HepG2 (cell line): ENCODE data around the gene DLG3. TPM values are rescaled to one million over a fixed set of nuclear protein-coding genes. Genes with fewer than 3 reads are reported as not detected.
A peak's percentile ranks its signal among the peaks of the same experiment; 100 is the strongest.

Source experiments
- GRHL1 ChIP-seq: sonication (generic); formaldehyde crosslinking; conservative IDR thresholded peaks from 2 replicates; pipeline ENCODE4 v1.8.0; 2022; ENCODE audit warnings: missing genetic modification reagents
- HBP1 ChIP-seq: IDR thresholded peaks from 2 replicates; pipeline ENCODE4 v1.6.1; 2016; ENCODE audit warnings: low read depth, control low read depth
- HNF1B ChIP-seq: sonication (generic); formaldehyde crosslinking; IDR thresholded peaks from 2 replicates; pipeline ENCODE4 v1.5.1; 2020; ENCODE audit warnings: mild to moderate bottlenecking, moderate library complexity, missing genetic modification reagents
- KDM5A ChIP-seq: fragments of 200-600 bp; sonication (generic); IDR thresholded peaks from 2 replicates; pipeline ENCODE4 v1.7.0; 2018; ENCODE audit warnings: antibody characterized with exemption, mild to moderate bottlenecking, low read length, borderline replicate concordance
- LCORL ChIP-seq, 2 experiments: fragments of 450-650 bp in 1 of 2; sonication (generic) in 1 of 2; formaldehyde crosslinking in 1 of 2; IDR thresholded peaks; 2 replicates each; pipeline versions ENCODE4 v1.5.0 to v1.6.1; 2017 to 2020; ENCODE audit warnings: antibody characterized with exemption in 1 of 2, missing genetic modification reagents in 1 of 2
- PAXIP1 ChIP-seq: sonication (generic); formaldehyde crosslinking; conservative IDR thresholded peaks from 2 replicates; pipeline ENCODE4 v1.4.0; 2020; ENCODE audit warnings: mild to moderate bottlenecking, missing genetic modification reagents, moderate library complexity
- RBM22 ChIP-seq: fragments of 200-400 bp; formaldehyde crosslinking; optimal IDR thresholded peaks from 2 replicates; pipeline ENCODE3; 2017; ENCODE audit warnings: mild to moderate bottlenecking, low read length, moderate library complexity
- SALL1 ChIP-seq: sonication (generic); formaldehyde crosslinking; IDR thresholded peaks from 2 replicates; pipeline ENCODE4 v1.8.0; 2022; ENCODE audit warnings: mild to moderate bottlenecking, missing genetic modification reagents
- SOX6 ChIP-seq, 2 experiments: fragments of 450-650 bp in 1 of 2; sonication (generic) in 1 of 2; formaldehyde crosslinking in 1 of 2; IDR thresholded peaks; 2 replicates each; pipeline versions ENCODE4 v1.4.0 to v1.6.1; 2017 to 2020; ENCODE audit warnings: antibody characterized with exemption in 1 of 2, mild to moderate bottlenecking in 1 of 2, missing genetic modification reagents in 1 of 2
- ZNF282 ChIP-seq: fragments of 450-650 bp; IDR thresholded peaks from 2 replicates; pipeline ENCODE4 v1.6.1; 2018; ENCODE audit not compliant: partially characterized antibody
- ZNF512B ChIP-seq: sonication (generic); formaldehyde crosslinking; IDR thresholded peaks from 2 replicates; pipeline ENCODE4 v1.5.1; 2020; ENCODE audit warnings: missing genetic modification reagents, mild to moderate bottlenecking, borderline replicate concordance
- ZUFSP ChIP-seq: sonication (generic); formaldehyde crosslinking; IDR thresholded peaks from 2 replicates; pipeline ENCODE4 v1.9.0; 2021; ENCODE audit warnings: missing genetic modification reagents, mild to moderate bottlenecking, borderline replicate concordance
- polyA plus RNA-seq, 8 experiments: library from polyadenylated mRNA; depleted of rRNA in 3 of 8; stranded (reverse) in 7 of 8; unstranded in 1 of 8; fragments of >200 nt; fragmentation: Illumina TruSeq in 4 of 8; extraction: Trizol in 4 of 8; gene quantifications; 2 replicates each; pipeline versions ENCODE4 v1.2.1 to v1.2.3, GENCODE V29; 2011 to 2016; ENCODE audit warnings: low read depth in 4 of 8, missing spikeins in 1 of 8, mixed read lengths in 1 of 8; ENCODE audit not compliant: insufficient read depth in 1 of 8
- total RNA-seq, 5 experiments: library from RNA; depleted of rRNA; stranded (reverse); fragments of >200 nt; fragmentation: Illumina TruSeq; extraction: Trizol; gene quantifications; 2 replicates each; pipeline ENCODE4 v1.2.3, GENCODE V29; 2016; ENCODE audit warnings: low read depth in 1 of 5

DLG3 gene
- total and polyA plus RNA-seq, 2 of the 13 experiments (the other 11 are each of a cell fraction or from before 2014, with no cell fraction given): 9.9 to 19.4 TPM

- TF ChIP-seq HNF1B (no peak), LCORL (IDR thresholded peaks at IDR 0.05) (no peak), LCORL (CRISPR knock-in tag; IDR thresholded peaks at IDR 0.05) (0 out of 2 replicates have a peak, but pooled peaks have one; percentile 23), GRHL1 (no peak), KDM5A (0 out of 2 replicates have a peak, but pooled peaks have one; percentile 10), SOX6 (IDR thresholded peaks at IDR 0.05) (no peak), SOX6 (CRISPR knock-in tag; IDR thresholded peaks at IDR 0.05) (peak; percentile 44; the same call in 1 of the 2 replicates), PAXIP1 (CRISPR knock-in tag) (no peak), ZUFSP (CRISPR knock-in tag) (no peak), HBP1 (no peak), ZNF512B (CRISPR knock-in tag) (no peak), SALL1 (CRISPR knock-in tag) (peak; percentile 15), RBM22 (no peak), ZNF282 (no peak)
These were observed 10.1 kb downstream of the DLG3 start (continued) for GRCh38 chrX:70454441-70455365.
